ENCODE data around the gene SLC2A4RG. TPM values are rescaled to one million over a fixed set of nuclear protein-coding genes. Genes with fewer than 3 reads are reported as not detected.
A peak's percentile ranks its signal among the peaks of the same experiment; 100 is the strongest.

The SLC2A4RG gene
- total and polyA plus RNA-seq, 4 donors: 18.8 to 121 (median 61.3) TPM

- DNase-seq (no peak), ATAC-seq (ENCODE audit: insufficient read depth, low FRiP score) (no peak)
- H3K4me1 ChIP-seq (ENCODE audit: control insufficient read depth in 5 of 5, insufficient read depth in 5 of 5, low read length in 5 of 5): peaks cover 0 to 16% (median 8%) of the 10 kb centered on the region in 5 donors
- H3K36me3 ChIP-seq (ENCODE audit: control insufficient read depth in 4 of 4, insufficient read depth in 4 of 4, low read length in 4 of 4): peaks cover 0 to 30% (median 13%) of the 10 kb centered on the region in 4 donors
- no peak overlapping the region for H3K27ac ChIP-seq (ENCODE audit: low read depth in 1 of 2, low read length in 1 of 2)
- H3K27me3 ChIP-seq (ENCODE audit: control insufficient read depth in 3 of 3, insufficient read depth in 3 of 3, low read length in 2 of 3): no peaks in the 10 kb centered on the region
- H3K9me3 ChIP-seq (ENCODE audit: control insufficient read depth in 4 of 4, insufficient read depth in 3 of 4, low read length in 3 of 4): no peaks in the 10 kb centered on the region
- H3K9ac ChIP-seq (ENCODE audit: insufficient read depth in 1 of 2, low read length in 2 of 2): no peak overlapping the region
- H3K4me3 ChIP-seq: no peak overlapping the region
- WGBS, 2 donors: 94% methylated on average over 8 of the region's 8 CpGs
- no peak for TF ChIP-seq CTCF (IDR thresholded peaks at IDR 0.05; ENCODE audit: control extremely low read depth, extremely low read depth)
These were observed 34.1 kb upstream of the SLC2A4RG start for GRCh38 chr20:63705232-63706026.

DNA sequence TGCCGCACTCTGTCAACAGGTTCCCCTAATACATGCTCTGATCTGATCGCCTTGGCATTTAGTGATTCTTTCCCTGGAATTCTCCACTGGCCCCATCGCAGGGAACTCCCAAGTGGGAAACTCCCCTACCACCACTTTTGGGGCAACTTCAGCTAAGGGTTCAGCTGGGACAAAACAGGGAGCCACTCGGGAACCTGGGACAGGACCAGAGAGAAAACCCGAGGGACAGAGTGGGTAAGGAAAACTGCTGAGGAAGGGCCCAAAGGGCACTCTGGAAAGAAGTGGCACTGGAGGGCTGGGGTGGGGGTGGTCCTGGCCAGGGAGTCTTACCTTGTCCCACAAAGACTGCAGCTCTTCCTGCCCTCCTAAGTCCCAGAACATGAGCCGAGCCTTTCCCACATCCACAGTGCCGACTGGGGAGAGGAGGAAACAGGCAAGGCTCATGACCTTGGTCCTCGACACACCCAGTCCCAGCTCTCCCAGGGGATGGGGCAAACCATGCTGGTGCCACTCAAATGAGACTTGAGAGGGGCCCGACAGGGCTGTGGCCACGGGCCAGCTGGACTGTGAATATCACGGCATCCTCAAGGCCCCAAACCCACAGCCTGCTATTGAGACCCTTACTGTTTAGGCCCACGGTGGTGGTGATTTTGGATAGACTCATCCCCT is 33.4 kb upstream of the SLC2A4RG start:
- peak overlapping the region in 1 of 2 donors; percentile 68 for H3K9ac ChIP-seq (ENCODE audit: insufficient read depth in 1 of 2, low read length in 2 of 2)
- H3K36me3 ChIP-seq (ENCODE audit: control insufficient read depth in 4 of 4, insufficient read depth in 4 of 4, low read length in 4 of 4): peaks cover under 1 to 33% (median 13%) of the 10 kb centered on the region in 4 donors
- WGBS, 2 donors: 80 to 92% methylated on average over 12 of the region's 12 CpGs
- no peaks in the 10 kb centered on the region for H3K9me3 ChIP-seq (ENCODE audit: control insufficient read depth in 4 of 4, insufficient read depth in 3 of 4, low read length in 3 of 4)
- DNase-seq (no peak), ATAC-seq (ENCODE audit: insufficient read depth, low FRiP score) (no peak)
- peaks cover 0 to 16% (median 8%) of the 10 kb centered on the region in 5 donors for H3K4me1 ChIP-seq (ENCODE audit: control insufficient read depth in 5 of 5, insufficient read depth in 5 of 5, low read length in 5 of 5)
- no peak for TF ChIP-seq CTCF (IDR thresholded peaks at IDR 0.05; ENCODE audit: control extremely low read depth, extremely low read depth)
- peak overlapping the region; percentile 94 to 95 for H3K27ac ChIP-seq (ENCODE audit: low read depth in 1 of 2, low read length in 1 of 2)
- H3K27me3 ChIP-seq (ENCODE audit: control insufficient read depth in 3 of 3, insufficient read depth in 3 of 3, low read length in 2 of 3): no peaks in the 10 kb centered on the region
- peak overlapping the region; percentile 94 for H3K4me3 ChIP-seq

- peak; percentile 44 for ATAC-seq (ENCODE audit: insufficient read depth, low FRiP score)
- WGBS, 2 donors: 3 to 4% methylated on average over 56 of the region's 56 CpGs
- Histone ChIP-seq H3K27ac (ENCODE audit: low read depth in 1 of 2, low read length in 1 of 2) (peak overlapping the region; percentile 94 to 95), H3K4me3 (peak overlapping the region; percentile 94), H3K9me3 (ENCODE audit: control insufficient read depth in 4 of 4, insufficient read depth in 3 of 4, low read length in 3 of 4) (no peaks in the 10 kb centered on the region), H3K36me3 (ENCODE audit: control insufficient read depth in 4 of 4, insufficient read depth in 4 of 4, low read length in 4 of 4) (peaks cover 4 to 36% (median 18%) of the 10 kb centered on the region in 4 donors), H3K27me3 (ENCODE audit: control insufficient read depth in 3 of 3, insufficient read depth in 3 of 3, low read length in 2 of 3) (no peaks in the 10 kb centered on the region), H3K9ac (ENCODE audit: insufficient read depth in 1 of 2, low read length in 2 of 2) (peak overlapping the region; percentile 46 to 68), H3K4me1 (ENCODE audit: control insufficient read depth in 5 of 5, insufficient read depth in 5 of 5, low read length in 5 of 5) (peaks cover 0 to 16% (median 8%) of the 10 kb centered on the region in 5 donors)
- DNase-seq: no peak
- TF ChIP-seq CTCF (IDR thresholded peaks at IDR 0.05; ENCODE audit: control extremely low read depth, extremely low read depth): no peak
These were observed 32.6 kb upstream of the SLC2A4RG start for GRCh38 chr20:63706852-63707557.
